GM12878 (cell line): Measurements from ENCODE around the gene GM2A. TPM values are rescaled to one million over a fixed set of nuclear protein-coding genes. Genes with fewer than 3 reads are reported as not detected.

Source experiments
- BRCA1 ChIP-seq: IDR thresholded peaks from 2 replicates; pipeline ENCODE4 v1.6.1; 2011; ENCODE audit warnings: low read depth, low read length, improper control_type of control experiment
- CEBPB ChIP-seq, 2 experiments: fragments of 150-350 bp in 1 of 2; IDR thresholded peaks; 2 replicates each; pipeline ENCODE4 v1.6.1; 2012 to 2014; ENCODE audit warnings: low read depth in 2 of 2, low read length in 2 of 2, borderline replicate concordance in 1 of 2, inconsistent platforms in 1 of 2
- ELK1 ChIP-seq: IDR thresholded peaks from 2 replicates; pipeline ENCODE4 v1.6.1; 2012; ENCODE audit warnings: low read depth, low read length, improper control_type of control experiment
- HDGF ChIP-seq: fragments of 450-650 bp; IDR thresholded peaks from 2 replicates; pipeline ENCODE4 v1.6.1; 2016; ENCODE audit warnings: antibody characterized with exemption
- IRF4 ChIP-seq: IDR thresholded peaks from 2 replicates; pipeline ENCODE4 v1.6.1; 2011; ENCODE audit warnings: low read depth, low read length
- JUNB ChIP-seq: IDR thresholded peaks from 2 replicates; pipeline ENCODE4 v1.6.1; 2016; ENCODE audit warnings: antibody characterized with exemption, mild to moderate bottlenecking
- KLF5 ChIP-seq: fragments of 450-650 bp; IDR thresholded peaks from 2 replicates; pipeline ENCODE4 v1.6.1; 2014; ENCODE audit warnings: mild to moderate bottlenecking; ENCODE audit not compliant: partially characterized antibody
- MYB ChIP-seq: fragments of 150-350 bp; IDR thresholded peaks from 2 replicates; pipeline ENCODE4 v1.6.1; 2014; ENCODE audit warnings: mild to moderate bottlenecking, low read depth, low read length, borderline replicate concordance
- NFIC ChIP-seq: IDR thresholded peaks from 2 replicates; pipeline ENCODE4 v1.6.1; 2012; ENCODE audit warnings: low read depth, mild to moderate bottlenecking, inconsistent platforms, low read length, moderate library complexity
- NR2F1 ChIP-seq: fragments of 450-650 bp; conservative IDR thresholded peaks from 2 replicates; pipeline ENCODE4 v1.6.1; 2017; ENCODE audit warnings: mild to moderate bottlenecking
- PAX8 ChIP-seq: fragments of 450-650 bp; IDR thresholded peaks from 2 replicates; pipeline ENCODE4 v1.6.1; 2017; ENCODE audit warnings: mild to moderate bottlenecking, moderate library complexity
- RCOR1 ChIP-seq: conservative IDR thresholded peaks from 2 replicates; pipeline ENCODE4 v1.6.1; 2012; ENCODE audit warnings: low read depth, low read length, improper control_type of control experiment
- SIN3A ChIP-seq: IDR thresholded peaks from 2 replicates; pipeline ENCODE4 v1.6.1; 2012; ENCODE audit warnings: low read depth, low read length, improper control_type of control experiment
- SMAD1 ChIP-seq: fragments of 450-650 bp; IDR thresholded peaks from 2 replicates; pipeline ENCODE4 v1.6.1; 2018; ENCODE audit warnings: mild to moderate bottlenecking, low read depth; ENCODE audit not compliant: partially characterized antibody
- TCF3 ChIP-seq: IDR thresholded peaks from 2 replicates; pipeline ENCODE4 v1.6.1; 2012; ENCODE audit warnings: low read depth, mild to moderate bottlenecking, low read length, borderline replicate concordance; ENCODE audit not compliant: insufficient read depth
- ZBED1 ChIP-seq: IDR thresholded peaks from 2 replicates; pipeline ENCODE4 v1.6.1; 2016; ENCODE audit warnings: borderline replicate concordance
- ZBTB4 ChIP-seq: fragments of 450-650 bp; formaldehyde crosslinking; IDR thresholded peaks from 2 replicates; pipeline ENCODE4 v1.4.0; 2022; ENCODE audit warnings: mild to moderate bottlenecking, moderate library complexity
- ZNF24 ChIP-seq: fragments of 450-650 bp; IDR thresholded peaks from 2 replicates; pipeline ENCODE4 v1.6.1; 2017; ENCODE audit warnings: antibody characterized with exemption, mild to moderate bottlenecking
- polyA plus RNA-seq, 11 experiments: library from polyadenylated mRNA; depleted of rRNA in 4 of 11; unstranded in 6 of 11; stranded (reverse) in 5 of 11; fragments of >200 nt; fragmentation: Nextera tagmentation in 4 of 11; fragmentation: Illumina TruSeq in 1 of 11; extraction: Ambion mirVana in 4 of 11; extraction: Trizol in 1 of 11; gene quantifications; 1 replicate in 1 of 11; 2 replicates in 10 of 11; pipeline versions ENCODE4 v1.2.1 to v1.2.3, GENCODE V29; 2011 to 2016; ENCODE audit warnings: inconsistent platforms in 2 of 11, missing spikeins in 2 of 11, low read depth in 1 of 11
- total RNA-seq, 4 experiments: library from RNA; depleted of rRNA in 3 of 4; stranded (reverse); fragments of >200 nt in 3 of 4; fragmentation: Illumina TruSeq in 1 of 4; extraction: Trizol in 1 of 4; gene quantifications; 2 replicates each; pipeline versions ENCODE4 v1.2.1 to v1.2.3, GENCODE V29; 2013 to 2021
- TF ChIP-seq, protein P1 (sequence below): fragments of 150-350 bp; IDR thresholded peaks from 2 replicates; pipeline ENCODE4 v1.6.1; 2014; ENCODE audit warnings: mild to moderate bottlenecking, low read depth, low read length
- TF ChIP-seq, protein P2 (sequence below): fragments of 450-650 bp; formaldehyde crosslinking; IDR thresholded peaks from 2 replicates; pipeline ENCODE4 v1.5.0; 2022; ENCODE audit warnings: mild to moderate bottlenecking, missing genetic modification characterization
- TF ChIP-seq, protein P3 (sequence below): IDR thresholded peaks from 2 replicates; pipeline ENCODE4 v1.6.1; 2011; ENCODE audit warnings: mild to moderate bottlenecking, low read depth, low read length, moderate library complexity; ENCODE audit not compliant: insufficient replicate concordance

The GM2A gene
- total and polyA plus RNA-seq, 10 of the 15 experiments (the other 5 are each of a cell fraction or from before 2014, with no cell fraction given), result 33.6 to 106 (median 68.2) TPM

- TF ChIP-seq, protein P1, sequence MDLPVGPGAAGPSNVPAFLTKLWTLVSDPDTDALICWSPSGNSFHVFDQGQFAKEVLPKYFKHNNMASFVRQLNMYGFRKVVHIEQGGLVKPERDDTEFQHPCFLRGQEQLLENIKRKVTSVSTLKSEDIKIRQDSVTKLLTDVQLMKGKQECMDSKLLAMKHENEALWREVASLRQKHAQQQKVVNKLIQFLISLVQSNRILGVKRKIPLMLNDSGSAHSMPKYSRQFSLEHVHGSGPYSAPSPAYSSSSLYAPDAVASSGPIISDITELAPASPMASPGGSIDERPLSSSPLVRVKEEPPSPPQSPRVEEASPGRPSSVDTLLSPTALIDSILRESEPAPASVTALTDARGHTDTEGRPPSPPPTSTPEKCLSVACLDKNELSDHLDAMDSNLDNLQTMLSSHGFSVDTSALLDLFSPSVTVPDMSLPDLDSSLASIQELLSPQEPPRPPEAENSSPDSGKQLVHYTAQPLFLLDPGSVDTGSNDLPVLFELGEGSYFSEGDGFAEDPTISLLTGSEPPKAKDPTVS, result no peak
- TF ChIP-seq PAX8, result no peak
- TF ChIP-seq ZNF24, result no peak
- TF ChIP-seq MYB, result no peak
- TF ChIP-seq JUNB, result peak; percentile 76
- TF ChIP-seq KLF5, result no peak
- TF ChIP-seq SMAD1, result no peak
- TF ChIP-seq NFIC, result peak; percentile 79
- TF ChIP-seq TCF3, result no peak
- no peak for TF ChIP-seq ELK1
- peak; percentile 92 for TF ChIP-seq NR2F1
- peak; percentile 59; the same call in 1 of the 2 replicates for TF ChIP-seq ZBED1
- TF ChIP-seq CEBPB (IDR thresholded peaks at IDR 0.05; ENCODE audit: borderline replicate concordance in 1 of 2, low read depth in 2 of 2, low read length in 2 of 2), result 0 out of 4 replicates have a peak, but pooled peaks of 1 of the 2 experiments have one; percentile 29
- TF ChIP-seq RCOR1, result no peak
- TF ChIP-seq HDGF, result no peak
- no peak for TF ChIP-seq BRCA1
- no peak for TF ChIP-seq ZBTB4
- TF ChIP-seq, protein P2, sequence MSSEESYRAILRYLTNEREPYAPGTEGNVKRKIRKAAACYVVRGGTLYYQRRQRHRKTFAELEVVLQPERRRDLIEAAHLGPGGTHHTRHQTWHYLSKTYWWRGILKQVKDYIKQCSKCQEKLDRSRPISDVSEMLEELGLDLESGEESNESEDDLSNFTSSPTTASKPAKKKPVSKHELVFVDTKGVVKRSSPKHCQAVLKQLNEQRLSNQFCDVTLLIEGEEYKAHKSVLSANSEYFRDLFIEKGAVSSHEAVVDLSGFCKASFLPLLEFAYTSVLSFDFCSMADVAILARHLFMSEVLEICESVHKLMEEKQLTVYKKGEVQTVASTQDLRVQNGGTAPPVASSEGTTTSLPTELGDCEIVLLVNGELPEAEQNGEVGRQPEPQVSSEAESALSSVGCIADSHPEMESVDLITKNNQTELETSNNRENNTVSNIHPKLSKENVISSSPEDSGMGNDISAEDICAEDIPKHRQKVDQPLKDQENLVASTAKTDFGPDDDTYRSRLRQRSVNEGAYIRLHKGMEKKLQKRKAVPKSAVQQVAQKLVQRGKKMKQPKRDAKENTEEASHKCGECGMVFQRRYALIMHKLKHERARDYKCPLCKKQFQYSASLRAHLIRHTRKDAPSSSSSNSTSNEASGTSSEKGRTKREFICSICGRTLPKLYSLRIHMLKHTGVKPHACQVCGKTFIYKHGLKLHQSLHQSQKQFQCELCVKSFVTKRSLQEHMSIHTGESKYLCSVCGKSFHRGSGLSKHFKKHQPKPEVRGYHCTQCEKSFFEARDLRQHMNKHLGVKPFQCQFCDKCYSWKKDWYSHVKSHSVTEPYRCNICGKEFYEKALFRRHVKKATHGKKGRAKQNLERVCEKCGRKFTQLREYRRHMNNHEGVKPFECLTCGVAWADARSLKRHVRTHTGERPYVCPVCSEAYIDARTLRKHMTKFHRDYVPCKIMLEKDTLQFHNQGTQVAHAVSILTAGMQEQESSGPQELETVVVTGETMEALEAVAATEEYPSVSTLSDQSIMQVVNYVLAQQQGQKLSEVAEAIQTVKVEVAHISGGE, result no peak
- TF ChIP-seq, protein P3, sequence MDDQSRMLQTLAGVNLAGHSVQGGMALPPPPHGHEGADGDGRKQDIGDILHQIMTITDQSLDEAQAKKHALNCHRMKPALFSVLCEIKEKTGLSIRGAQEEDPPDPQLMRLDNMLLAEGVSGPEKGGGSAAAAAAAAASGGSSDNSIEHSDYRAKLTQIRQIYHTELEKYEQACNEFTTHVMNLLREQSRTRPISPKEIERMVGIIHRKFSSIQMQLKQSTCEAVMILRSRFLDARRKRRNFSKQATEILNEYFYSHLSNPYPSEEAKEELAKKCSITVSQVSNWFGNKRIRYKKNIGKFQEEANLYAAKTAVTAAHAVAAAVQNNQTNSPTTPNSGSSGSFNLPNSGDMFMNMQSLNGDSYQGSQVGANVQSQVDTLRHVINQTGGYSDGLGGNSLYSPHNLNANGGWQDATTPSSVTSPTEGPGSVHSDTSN, result no peak
- no peak for TF ChIP-seq SIN3A
- TF ChIP-seq IRF4, result peak; percentile 69; the same call in 1 of the 2 replicates
These were observed 17.6 kb downstream of the GM2A start (continued) for GRCh38 chr5:151270599-151270998.
